K562 (cell line): ENCODE data around the gene LPCAT1. TPM values are rescaled to one million over a fixed set of nuclear protein-coding genes. Genes with fewer than 3 reads are reported as not detected.

Experiments
- ELF2 ChIP-seq: fragments of 250-450 bp; sonication (Bioruptor Pico); IDR thresholded peaks from 2 replicates; pipeline ENCODE4 v1.5.0; 2021; ENCODE audit warnings: mild to moderate bottlenecking
- HNRNPUL1 ChIP-seq: fragments of 200-400 bp; formaldehyde crosslinking; IDR thresholded peaks from 2 replicates; pipeline ENCODE4 v1.6.1; 2017; ENCODE audit warnings: low read length
- KLF10 ChIP-seq: fragments of 250-450 bp; sonication (Bioruptor Pico); IDR thresholded peaks from 2 replicates; pipeline ENCODE4 v1.6.1; 2021; ENCODE audit warnings: matching md5 sums
- MAZ ChIP-seq, 2 experiments: fragments of 450-650 bp in 1 of 2; sonication (generic) in 1 of 2; formaldehyde crosslinking; IDR thresholded peaks in 1 of 2; conservative IDR thresholded peaks in 1 of 2; 2 replicates each; pipeline versions ENCODE4 v1.4.0 to v1.5.0; 2020; ENCODE audit warnings: mild to moderate bottlenecking in 1 of 2, missing genetic modification reagents in 1 of 2
- TRIM28 ChIP-seq: fragments of 450-650 bp; IDR thresholded peaks from 2 replicates; pipeline ENCODE4 v1.6.1; 2017
- ZNF79 ChIP-seq: fragments of 250-450 bp; sonication (Bioruptor Pico); IDR thresholded peaks from 2 replicates; pipeline ENCODE4 v1.4.0; 2020; ENCODE audit warnings: low read depth, mild to moderate bottlenecking, moderate library complexity
- polyA plus RNA-seq, 8 experiments: library from polyadenylated mRNA; depleted of rRNA in 4 of 8; stranded (reverse) in 5 of 8; unstranded in 3 of 8; fragments of >200 nt; fragmentation: Nextera tagmentation in 2 of 8; fragmentation: Illumina TruSeq in 1 of 8; extraction: Ambion mirVana in 2 of 8; extraction: Trizol in 1 of 8; gene quantifications; 2 replicates each; pipeline versions ENCODE4 v1.2.1 to v1.2.3, GENCODE V29; 2011 to 2014; ENCODE audit warnings: inconsistent platforms in 1 of 8, missing spikeins in 1 of 8
- total RNA-seq, 7 experiments: library from RNA; depleted of rRNA in 6 of 7; stranded (reverse); fragments of >200 nt in 6 of 7; fragmentation: Illumina TruSeq in 2 of 7; extraction: Trizol in 2 of 7; gene quantifications; 2 replicates each; pipeline versions ENCODE4 v1.2.1 to v1.2.3, GENCODE V29; 2011 to 2021; ENCODE audit warnings: low replicate concordance in 1 of 7
- TF ChIP-seq, protein P1 (sequence below), 2 experiments: fragments of 450-650 bp in 1 of 2; sonication (generic) in 1 of 2; formaldehyde crosslinking in 1 of 2; IDR thresholded peaks; 2 replicates each; pipeline versions ENCODE4 v1.7.1 to v1.9.0; 2016 to 2022; ENCODE audit warnings: inconsistent platforms in 1 of 2, mild to moderate bottlenecking in 1 of 2, missing genetic modification reagents in 1 of 2

The LPCAT1 gene
- total and polyA plus RNA-seq, 9 of the 15 experiments (the other 6 are each of a cell fraction or from before 2014, with no cell fraction given): 0.14 to 18.4 (median 13.9) TPM

DNA sequence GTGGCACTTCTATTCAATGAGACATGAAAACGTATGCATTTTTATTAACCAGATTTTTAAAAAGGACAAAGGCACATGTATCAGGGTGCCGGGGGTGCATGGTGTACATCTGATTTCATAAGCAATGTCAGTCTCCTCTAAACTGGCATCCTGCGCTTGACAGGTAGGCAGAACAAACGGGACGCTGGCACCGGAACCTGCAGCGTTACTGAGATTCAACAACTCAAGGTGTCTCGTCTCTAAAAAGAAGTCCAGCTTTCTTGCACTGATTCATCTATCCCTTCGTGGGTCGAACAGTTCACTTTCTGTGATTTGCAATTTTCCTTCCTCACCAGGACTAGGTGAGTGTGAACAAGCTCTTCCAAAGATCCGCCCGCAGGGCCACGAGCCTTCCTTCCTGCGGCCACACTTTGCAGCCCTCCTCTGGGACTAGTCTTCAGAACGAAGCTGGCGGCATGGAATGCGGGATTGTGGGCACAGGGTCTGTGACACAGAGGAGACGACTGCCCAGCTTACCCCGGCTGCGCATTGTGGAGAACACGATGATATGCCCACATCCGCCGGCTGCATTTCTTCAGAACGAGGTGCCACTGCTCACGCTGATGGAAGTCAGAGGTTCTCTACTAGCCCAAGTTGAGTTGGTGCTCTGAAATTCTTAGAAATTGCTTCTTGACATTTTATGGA, 85.7 kb downstream of the LPCAT1 start (continued):
- TF ChIP-seq, protein P1, sequence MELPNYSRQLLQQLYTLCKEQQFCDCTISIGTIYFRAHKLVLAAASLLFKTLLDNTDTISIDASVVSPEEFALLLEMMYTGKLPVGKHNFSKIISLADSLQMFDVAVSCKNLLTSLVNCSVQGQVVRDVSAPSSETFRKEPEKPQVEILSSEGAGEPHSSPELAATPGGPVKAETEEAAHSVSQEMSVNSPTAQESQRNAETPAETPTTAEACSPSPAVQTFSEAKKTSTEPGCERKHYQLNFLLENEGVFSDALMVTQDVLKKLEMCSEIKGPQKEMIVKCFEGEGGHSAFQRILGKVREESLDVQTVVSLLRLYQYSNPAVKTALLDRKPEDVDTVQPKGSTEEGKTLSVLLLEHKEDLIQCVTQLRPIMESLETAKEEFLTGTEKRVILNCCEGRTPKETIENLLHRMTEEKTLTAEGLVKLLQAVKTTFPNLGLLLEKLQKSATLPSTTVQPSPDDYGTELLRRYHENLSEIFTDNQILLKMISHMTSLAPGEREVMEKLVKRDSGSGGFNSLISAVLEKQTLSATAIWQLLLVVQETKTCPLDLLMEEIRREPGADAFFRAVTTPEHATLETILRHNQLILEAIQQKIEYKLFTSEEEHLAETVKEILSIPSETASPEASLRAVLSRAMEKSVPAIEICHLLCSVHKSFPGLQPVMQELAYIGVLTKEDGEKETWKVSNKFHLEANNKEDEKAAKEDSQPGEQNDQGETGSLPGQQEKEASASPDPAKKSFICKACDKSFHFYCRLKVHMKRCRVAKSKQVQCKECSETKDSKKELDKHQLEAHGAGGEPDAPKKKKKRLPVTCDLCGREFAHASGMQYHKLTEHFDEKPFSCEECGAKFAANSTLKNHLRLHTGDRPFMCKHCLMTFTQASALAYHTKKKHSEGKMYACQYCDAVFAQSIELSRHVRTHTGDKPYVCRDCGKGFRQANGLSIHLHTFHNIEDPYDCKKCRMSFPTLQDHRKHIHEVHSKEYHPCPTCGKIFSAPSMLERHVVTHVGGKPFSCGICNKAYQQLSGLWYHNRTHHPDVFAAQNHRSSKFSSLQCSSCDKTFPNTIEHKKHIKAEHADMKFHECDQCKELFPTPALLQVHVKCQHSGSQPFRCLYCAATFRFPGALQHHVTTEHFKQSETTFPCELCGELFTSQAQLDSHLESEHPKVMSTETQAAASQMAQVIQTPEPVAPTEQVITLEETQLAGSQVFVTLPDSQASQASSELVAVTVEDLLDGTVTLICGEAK (IDR thresholded peaks at IDR 0.05): no peak
- TF ChIP-seq, protein P1 (CRISPR knock-in tag; IDR thresholded peaks at IDR 0.05): no peak
- TF ChIP-seq TRIM28: no peak
- no peak for TF ChIP-seq KLF10 (CRISPR knock-in tag)
- no peak for TF ChIP-seq MAZ (CRISPR knock-in tag; conservative IDR thresholded peaks at IDR 0.05 in 1 of 2, IDR thresholded peaks at IDR 0.05 in 1 of 2)
- TF ChIP-seq ZNF79: no peak
- no peak for TF ChIP-seq ELF2
- TF ChIP-seq HNRNPUL1: no peak
